Spleen (tissue), 11 donors: ENCODE measurements around the gene HS3ST4. TPM values are rescaled to one million over a fixed set of nuclear protein-coding genes. Genes with fewer than 3 reads are reported as not detected.

Experiments
- DNase-seq: peaks from one replicate; pipeline ENCODE4 v3.0.0-alpha.2; 2020
- H3K27ac ChIP-seq, 8 donors: fragments of 200-600 bp; sonication (generic) in 7 of 8; 1 replicate in 4 of 8; 2 replicates in 4 of 8; pipeline versions ENCODE4 v1.5.0 to v1.8.0; 2016 to 2021; ENCODE audit warnings: inconsistent platforms in 4 of 8, mild to moderate bottlenecking in 4 of 8, moderate library complexity in 1 of 8
- H3K27me3 ChIP-seq, 7 donors: fragments of 200-600 bp; sonication (generic) in 6 of 7; replicated peaks in 1 of 7; 1 replicate in 4 of 7; 2 replicates in 3 of 7; pipeline versions ENCODE4 v1.5.0 to v1.8.0; 2016 to 2021; ENCODE audit warnings: inconsistent platforms in 3 of 7, mild to moderate bottlenecking in 1 of 7
- H3K36me3 ChIP-seq, 6 donors: fragments of 200-600 bp; sonication (generic) in 5 of 6; 1 replicate in 4 of 6; 2 replicates in 2 of 6; pipeline versions ENCODE4 v1.5.0 to v1.8.0; 2016 to 2021; ENCODE audit warnings: inconsistent platforms in 2 of 6
- H3K4me1 ChIP-seq, 6 donors: fragments of 200-600 bp; sonication (generic) in 5 of 6; 1 replicate in 3 of 6; 2 replicates in 3 of 6; pipeline versions ENCODE4 v1.5.0 to v1.8.0; 2016 to 2021; ENCODE audit warnings: inconsistent platforms in 3 of 6
- H3K4me3 ChIP-seq, 8 donors: fragments of 200-600 bp; sonication (generic) in 7 of 8; 1 replicate in 4 of 8; 2 replicates in 4 of 8; pipeline versions ENCODE4 v1.5.0 to v1.8.0; 2016 to 2021; ENCODE audit warnings: inconsistent platforms in 4 of 8, mild to moderate bottlenecking in 4 of 8, moderate library complexity in 2 of 8
- H3K9me3 ChIP-seq, 8 donors: fragments of 200-600 bp; sonication (generic) in 7 of 8; 1 replicate in 4 of 8; 2 replicates in 4 of 8; pipeline versions ENCODE4 v1.5.0 to v1.8.0; 2016 to 2021; ENCODE audit warnings: inconsistent platforms in 4 of 8
- CTCF ChIP-seq, 11 experiments: fragments of 200-600 bp in 7 of 11; fragments of 450-650 bp in 4 of 11; sonication (generic) in 4 of 11; IDR thresholded peaks in 8 of 11; conservative IDR thresholded peaks in 3 of 11; 1 replicate in 7 of 11; 2 replicates in 4 of 11; pipeline versions ENCODE4 v1.4.0 to v1.8.0; 2016 to 2021; ENCODE audit warnings: antibody characterized with exemption in 11 of 11, inconsistent platforms in 4 of 11, mild to moderate bottlenecking in 1 of 11
- POLR2A ChIP-seq, 3 donors: fragments of 450-650 bp; IDR thresholded peaks; one replicate each; pipeline ENCODE4 v1.5.1; 2017; ENCODE audit warnings: antibody characterized with exemption in 3 of 3, mild to moderate bottlenecking in 1 of 3
- POLR2AphosphoS5 ChIP-seq, 3 donors: sonication (generic); formaldehyde crosslinking; IDR thresholded peaks; one replicate each; pipeline ENCODE4 v1.5.1; 2017; ENCODE audit warnings: antibody characterized with exemption in 3 of 3
- WGBS, 5 donors: extraction: QIAGEN DNeasy Blood & Tissue Kit in 3 of 5; methylation state at CpG; one replicate each; pipeline versions ENCODE4 v1.1.5 to v1.1.7; 2013 to 2018; 5-methylcytosine and 5-hydroxymethylcytosine counted together
- intact Hi-C: fragments of 100-400 bp; cut with DNase I; formaldehyde crosslinking; loops from one replicate; pipeline ENCODE4 v1.15.0; 2023; ENCODE audit warnings: low total_unique reads
- polyA plus RNA-seq, 3 donors: library from polyadenylated mRNA; stranded (reverse); fragments of 200-250 nt; gene quantifications; one replicate each; pipeline ENCODE4 v1.2.1, GENCODE V29; 2013
- total RNA-seq, 7 donors: library from RNA; depleted of rRNA in 3 of 7; stranded (reverse); fragments of >200 nt in 3 of 7; fragmentation: NEBNext Ultra II Directional in 4 of 7; extraction: Animal tissue kit (Norgen Biotek cat#: 25700) in 4 of 7; gene quantifications; one replicate each; pipeline versions ENCODE4 v1.1.0 to v1.2.1, GENCODE V29; 2016 to 2021
- donor health status: healthy with polysubstance abuse.
- donor health status: DM: no; HTN: no; CAD: no; lungs with moderate emphysema.
- donor health status: DM: no; HTN: no; CAD: no.
- donor health status: Bipolar disorder and iron deficiency.
- donor health status: healthy.
- donor health status: DM: no; HTN: no; CAD: no.
- donor health status: DM: yes; HTN: yes; CAD: no.

The HS3ST4 gene
- total and polyA plus RNA-seq, 10 donors: 0.08 to 4.2 (median 1.9) TPM

GRCh38 chr16:26108836-26109505 is 417.2 kb downstream of the HS3ST4 start:
- WGBS, 5 donors: 78 to 85% (median 83%) methylated on average over 13 of the region's 13 CpGs

GRCh38 chr16:26111900-26112299 is 420.1 kb downstream of the HS3ST4 start:
- Histone ChIP-seq H3K27me3 (no peaks in the 10 kb centered on the region), H3K27ac (no peak overlapping the region), H3K36me3 (no peaks in the 10 kb centered on the region), H3K9me3 (no peaks in the 10 kb centered on the region), H3K4me3 (no peak overlapping the region), H3K4me1 (no peaks in the 10 kb centered on the region)
- TF ChIP-seq CTCF (IDR thresholded peaks at IDR 0.05 in 8 of 11, conservative IDR thresholded peaks at IDR 0.05 in 3 of 11): no peak
- no peak for TF ChIP-seq POLR2A (IDR thresholded peaks at IDR 0.05)
- TF ChIP-seq POLR2AphosphoS5 (IDR thresholded peaks at IDR 0.05): no peak
- DNase-seq: no peak
- WGBS, 5 donors: 67 to 73% (median 68%) methylated on average over 5 of the region's 5 CpGs
- intact Hi-C loops: no loop called here

More at GRCh38 chr16:26108836-26109505, 417.2 kb downstream of the HS3ST4 start:
- Histone ChIP-seq H3K27me3 (no peaks in the 10 kb centered on the region), H3K9me3 (peaks cover 0 to 5% (median 0%) of the 10 kb centered on the region in 8 donors), H3K36me3 (no peaks in the 10 kb centered on the region), H3K4me1 (no peaks in the 10 kb centered on the region), H3K27ac (no peak overlapping the region), H3K4me3 (no peak overlapping the region)
- TF ChIP-seq CTCF (IDR thresholded peaks at IDR 0.05 in 8 of 11, conservative IDR thresholded peaks at IDR 0.05 in 3 of 11) (no peak), POLR2A (IDR thresholded peaks at IDR 0.05) (no peak), POLR2AphosphoS5 (IDR thresholded peaks at IDR 0.05) (no peak)
- DNase-seq: no peak
- intact Hi-C loops: no loop called here

- H3K36me3 ChIP-seq: no peaks in the 10 kb centered on the region
- H3K9me3 ChIP-seq: no peaks in the 10 kb centered on the region
- intact Hi-C loops: no loop called here
- no peaks in the 10 kb centered on the region for H3K27me3 ChIP-seq
- no peak overlapping the region for H3K27ac ChIP-seq
- TF ChIP-seq CTCF (IDR thresholded peaks at IDR 0.05 in 8 of 11, conservative IDR thresholded peaks at IDR 0.05 in 3 of 11): no peak
- TF ChIP-seq POLR2A (IDR thresholded peaks at IDR 0.05): no peak
- no peak for TF ChIP-seq POLR2AphosphoS5 (IDR thresholded peaks at IDR 0.05)
- H3K4me3 ChIP-seq: no peak overlapping the region
- no peaks in the 10 kb centered on the region for H3K4me1 ChIP-seq
- no peak for DNase-seq
- WGBS, 5 donors: 38 to 49% (median 41%) methylated on average over 3 of the region's 3 CpGs
Measured at GRCh38 chr16:26118575-26118974, 426.8 kb downstream of the HS3ST4 start.

- TF ChIP-seq POLR2A (IDR thresholded peaks at IDR 0.05): no peak
- no peak for TF ChIP-seq POLR2AphosphoS5 (IDR thresholded peaks at IDR 0.05)
- TF ChIP-seq CTCF (IDR thresholded peaks at IDR 0.05 in 8 of 11, conservative IDR thresholded peaks at IDR 0.05 in 3 of 11): no peak
- H3K4me3 ChIP-seq: no peak overlapping the region
- H3K27me3 ChIP-seq: no peaks in the 10 kb centered on the region
- no peaks in the 10 kb centered on the region for H3K9me3 ChIP-seq
- intact Hi-C loops: no loop called here
- no peaks in the 10 kb centered on the region for H3K36me3 ChIP-seq
- WGBS, 5 donors: 46 to 88% (median 75%) methylated on average over 3 of the region's 3 CpGs
- no peaks in the 10 kb centered on the region for H3K4me1 ChIP-seq
- no peak overlapping the region for H3K27ac ChIP-seq
- no peak for DNase-seq
Measured at GRCh38 chr16:26120729-26121128, 429.0 kb downstream of the HS3ST4 start.
